Measurements from ENCODE around the gene FAM76A. TPM values are rescaled to one million over a fixed set of nuclear protein-coding genes. Genes with fewer than 3 reads are reported as not detected.

FAM76A gene
- polyA plus RNA-seq, 1 donor, result 20.4 TPM

DNA sequence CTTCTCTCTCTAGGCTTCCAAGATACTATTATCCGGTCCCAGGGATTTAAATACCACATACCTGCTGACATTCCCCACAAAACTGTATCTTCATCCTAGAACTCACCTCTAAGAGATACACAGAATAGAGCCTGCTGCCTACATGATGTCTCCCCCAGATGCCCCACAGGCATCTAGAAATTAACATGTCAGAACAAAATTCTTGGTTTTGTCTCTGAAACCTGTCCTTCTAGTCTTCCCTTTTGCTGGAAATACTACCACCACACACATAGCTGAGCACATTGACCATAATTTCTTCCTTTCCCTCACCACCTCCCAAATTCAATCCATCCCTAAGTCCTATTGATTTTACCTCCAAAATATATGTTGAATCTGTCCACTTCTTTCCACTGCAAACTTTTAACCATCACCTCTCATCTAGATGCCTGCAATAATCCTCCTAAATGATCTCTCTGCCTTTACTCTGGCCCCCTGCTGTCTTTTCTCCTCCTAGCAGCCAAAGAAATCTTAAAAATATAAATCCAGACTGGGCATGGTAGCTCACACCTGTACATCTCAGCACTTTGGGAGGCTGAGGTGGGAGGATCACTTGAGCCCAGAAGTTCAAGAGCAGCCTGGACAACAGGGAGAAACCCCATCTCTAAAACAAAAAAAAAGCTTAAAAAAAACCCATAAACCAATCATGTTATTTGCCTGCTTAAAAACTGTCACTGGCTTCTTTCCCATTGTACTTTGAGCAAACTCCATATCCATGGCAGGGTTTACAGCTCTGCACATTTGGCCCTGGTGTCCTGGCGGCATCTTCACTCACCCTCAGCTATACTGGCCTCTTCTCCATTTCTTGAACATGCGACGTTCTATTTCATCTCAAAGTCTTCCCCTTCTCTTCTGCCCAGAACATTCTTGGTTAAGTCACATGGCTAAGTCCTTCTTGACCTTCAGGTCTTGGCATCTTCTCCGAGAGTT is 6.2 kb upstream of the FAM76A start:
- no peak for DNase-seq

DNA sequence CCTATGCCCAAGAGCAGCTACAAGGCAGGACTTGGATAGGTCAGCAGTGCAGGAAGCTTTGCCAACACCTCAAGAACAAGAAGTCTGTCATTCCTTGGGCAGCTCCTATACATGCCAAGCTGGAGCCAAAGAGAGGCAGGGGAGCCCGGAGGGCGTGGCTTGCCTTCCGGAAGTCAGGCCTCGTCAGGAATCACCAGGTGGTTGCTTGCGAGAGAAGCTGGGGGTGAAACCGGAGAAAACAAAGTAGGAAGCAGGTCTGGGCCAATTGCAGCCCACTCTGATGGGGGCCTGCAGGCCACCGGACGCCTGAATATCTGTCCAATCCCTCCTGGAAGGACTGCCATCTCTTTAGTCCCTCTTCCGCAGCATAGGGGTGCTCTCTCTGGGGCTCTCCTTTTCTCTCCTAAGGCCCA is 794 bp upstream of the FAM76A start:
- DNase-seq, result no peak

DNA sequence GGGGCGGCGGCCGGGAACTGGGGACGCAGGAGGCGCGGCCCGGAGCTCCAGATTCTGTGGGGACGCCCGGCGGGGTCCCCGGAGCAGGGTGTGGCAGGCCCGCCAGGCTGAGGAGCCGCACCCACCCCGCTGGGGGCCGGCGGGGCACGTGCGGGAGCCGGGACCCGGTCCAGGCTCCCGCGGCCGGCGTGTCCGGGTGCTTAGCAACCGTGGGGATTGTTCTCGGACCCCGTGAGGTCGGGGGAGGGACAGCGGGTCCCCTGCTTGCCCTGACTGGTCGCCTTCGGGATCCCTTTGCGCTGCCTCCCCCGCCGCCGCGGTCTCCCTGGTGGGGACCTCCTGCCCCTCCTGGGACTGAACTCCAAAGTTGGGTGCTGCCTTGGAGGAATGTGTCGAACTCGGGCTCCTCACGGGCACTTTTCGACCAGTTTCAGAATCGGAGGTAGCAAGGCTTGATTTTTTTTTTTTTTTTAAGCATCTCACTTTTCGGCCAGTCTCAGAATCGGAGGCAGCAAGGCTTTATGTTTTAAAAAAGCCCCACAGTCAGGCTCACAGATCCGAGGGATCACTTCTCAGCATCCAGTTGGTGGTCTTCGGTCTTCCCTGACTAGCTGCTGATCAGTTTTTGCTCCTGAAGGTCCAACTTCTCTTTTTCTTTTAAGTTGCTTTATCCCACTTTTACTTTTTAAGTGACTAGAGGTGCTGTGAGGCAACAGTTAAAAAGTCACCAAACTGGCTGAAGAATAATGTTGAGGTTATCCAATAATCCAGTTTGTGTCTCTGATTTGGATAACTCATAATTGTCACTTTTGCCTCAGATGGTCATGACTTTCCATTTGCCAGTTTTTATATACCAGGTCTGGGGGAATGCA is 648 bp downstream of the FAM76A start:
- peak; percentile 52 for DNase-seq

DNA sequence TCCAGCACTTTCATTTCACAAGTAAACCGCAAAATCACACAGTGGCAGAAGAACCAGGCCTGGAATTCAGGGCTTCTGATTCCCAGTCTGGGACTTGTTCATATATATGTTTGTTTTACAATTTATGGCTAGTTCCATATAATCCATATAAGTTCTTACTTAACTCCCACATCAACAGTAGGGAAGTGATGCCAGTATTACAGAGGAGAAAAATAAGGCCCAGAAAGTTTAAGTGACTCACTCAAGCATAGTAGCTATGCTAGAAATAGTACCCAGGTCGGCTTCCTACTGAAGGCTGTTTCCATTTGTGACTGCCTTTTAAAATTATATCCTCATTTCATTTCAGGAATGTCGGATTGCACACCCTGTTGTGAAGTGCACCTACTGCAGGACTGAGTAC is 1.4 kb downstream of the FAM76A start:
- no peak for DNase-seq

DNA sequence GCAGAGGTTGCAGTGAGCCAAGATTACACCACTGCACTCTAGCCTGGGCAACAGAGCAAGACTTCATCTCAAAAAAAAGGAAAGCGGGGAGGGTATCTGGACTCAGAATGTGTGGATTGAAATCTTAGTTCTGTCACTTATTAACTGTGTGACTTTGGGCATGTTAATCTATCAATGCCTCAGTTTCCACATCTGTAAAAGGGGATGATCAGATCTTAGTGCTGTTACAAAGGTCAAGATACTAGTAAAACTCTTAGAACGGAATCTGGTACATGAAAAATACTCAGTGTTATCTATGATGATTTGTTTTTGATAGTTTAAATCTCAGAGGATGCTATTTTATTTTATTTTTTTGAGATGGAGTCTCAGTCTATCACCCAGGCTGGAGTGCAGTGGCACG is 10.5 kb downstream of the FAM76A start:
- no peak for DNase-seq

DNA sequence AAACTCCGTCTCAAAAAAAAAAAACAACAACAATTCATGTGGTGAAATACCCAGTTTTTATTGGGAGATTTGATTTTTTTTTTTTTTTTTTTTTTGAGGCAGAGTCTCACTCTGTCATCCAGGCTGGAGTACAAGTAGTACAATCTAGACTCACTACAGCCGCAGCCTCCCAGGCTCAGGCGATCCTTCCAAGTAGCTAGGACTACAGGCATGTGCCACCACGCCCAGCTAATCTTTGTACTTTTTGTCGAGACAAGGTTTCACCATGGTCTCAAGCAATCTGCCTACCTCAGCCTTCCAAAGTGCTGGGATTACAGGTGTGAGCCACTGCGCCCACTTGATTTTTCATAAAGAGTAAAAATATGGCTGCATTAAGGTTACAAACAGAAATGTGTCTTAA is 15.4 kb downstream of the FAM76A start:
- DNase-seq, result no peak

DNA sequence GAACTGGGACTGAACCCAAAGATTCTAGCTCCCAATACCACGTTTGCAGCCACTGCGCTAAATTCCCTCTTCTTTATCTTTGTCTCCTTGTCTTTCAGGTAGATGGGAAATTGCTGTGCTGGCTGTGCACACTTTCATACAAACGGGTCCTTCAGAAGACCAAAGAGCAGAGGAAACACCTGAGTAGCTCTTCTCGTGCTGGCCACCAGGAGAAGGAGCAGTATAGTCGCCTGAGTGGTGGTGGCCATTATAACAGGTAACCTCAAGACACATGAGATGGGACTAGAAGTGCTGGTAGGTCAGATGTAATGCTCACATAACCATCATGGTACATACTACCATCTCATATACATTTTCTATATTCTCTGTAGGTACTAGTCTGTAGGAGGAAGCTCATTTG is 18.8 kb downstream of the FAM76A start:
- DNase-seq, result no peak

DNA sequence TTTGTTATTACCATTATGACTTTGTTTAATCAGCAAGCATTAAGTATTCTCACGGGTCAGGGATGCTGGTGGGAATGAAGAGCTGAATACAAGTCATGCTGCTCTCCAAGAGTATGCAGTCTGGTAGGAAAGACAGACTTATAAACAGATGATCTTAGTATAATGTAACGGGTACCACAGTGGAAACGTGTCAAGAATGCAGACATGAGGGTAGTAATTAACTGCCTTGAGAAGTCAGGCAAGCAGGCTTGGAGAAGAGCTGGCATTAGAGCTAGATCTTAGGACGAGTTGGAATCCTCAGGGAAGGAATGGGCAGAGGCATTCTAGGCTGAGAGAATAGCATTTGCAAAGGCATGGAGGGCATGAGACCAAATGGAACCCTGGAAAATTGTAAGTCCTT is 19.7 kb downstream of the FAM76A start:
- no peak for DNase-seq

DNA sequence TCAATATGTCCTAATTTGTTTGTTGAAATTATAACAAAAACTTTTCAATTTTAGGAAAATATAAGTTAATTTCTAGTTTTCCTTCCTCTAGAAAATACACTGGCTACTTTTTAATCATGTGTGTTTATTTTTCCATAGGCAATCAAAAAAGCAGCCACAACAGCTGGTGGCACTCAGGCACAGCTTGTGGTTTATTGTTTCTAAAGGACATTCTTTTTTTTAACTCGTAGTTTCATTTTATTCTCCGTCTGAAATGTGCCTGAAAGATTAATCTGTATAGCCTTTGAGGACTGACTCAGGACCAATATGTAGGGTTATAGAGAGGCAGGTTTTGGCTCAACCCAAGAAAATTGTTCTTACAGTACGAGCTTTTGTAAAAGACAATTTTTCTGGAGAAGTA is 26.6 kb downstream of the FAM76A start:
- DNase-seq, result no peak

DNA sequence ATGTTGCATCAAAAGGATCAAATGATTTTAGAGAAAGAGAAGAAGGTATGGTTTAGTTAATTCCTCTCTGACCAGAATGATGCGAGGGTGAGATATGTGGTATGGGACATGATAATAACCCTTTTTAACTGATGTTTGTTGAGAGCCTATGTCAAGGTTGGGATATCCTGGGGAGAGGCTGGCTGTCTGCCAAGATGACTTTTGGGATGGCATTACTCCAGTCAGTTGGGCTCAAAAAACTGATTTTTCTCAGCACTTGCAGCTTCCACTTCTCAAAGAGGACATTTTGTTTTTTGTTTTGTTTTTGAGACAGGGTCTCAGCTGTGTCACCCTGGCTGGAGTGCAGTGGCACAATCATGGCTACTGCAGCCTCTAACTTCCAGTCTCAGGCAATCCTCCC is 29.5 kb downstream of the FAM76A start:
- no peak for DNase-seq

DNA sequence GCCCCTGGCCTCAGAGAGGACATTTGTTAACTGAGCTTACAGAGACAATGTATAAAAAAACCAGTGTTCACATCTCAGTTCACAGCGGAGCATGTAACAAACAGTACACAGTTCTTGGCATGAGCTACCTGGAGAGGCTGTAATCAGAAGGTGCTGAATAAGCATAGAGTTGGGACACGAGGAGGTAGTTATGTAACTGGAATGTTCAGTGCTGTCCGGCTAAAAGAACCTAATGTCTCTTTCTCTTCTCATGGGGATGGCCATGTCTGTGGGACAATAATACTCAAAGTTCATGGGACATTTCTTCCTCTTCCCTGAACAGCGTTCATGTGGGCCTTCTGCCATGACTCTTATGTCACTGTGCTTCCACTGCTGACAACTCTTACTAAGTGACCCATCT is 30.1 kb downstream of the FAM76A start:
- DNase-seq, result no peak

DNA sequence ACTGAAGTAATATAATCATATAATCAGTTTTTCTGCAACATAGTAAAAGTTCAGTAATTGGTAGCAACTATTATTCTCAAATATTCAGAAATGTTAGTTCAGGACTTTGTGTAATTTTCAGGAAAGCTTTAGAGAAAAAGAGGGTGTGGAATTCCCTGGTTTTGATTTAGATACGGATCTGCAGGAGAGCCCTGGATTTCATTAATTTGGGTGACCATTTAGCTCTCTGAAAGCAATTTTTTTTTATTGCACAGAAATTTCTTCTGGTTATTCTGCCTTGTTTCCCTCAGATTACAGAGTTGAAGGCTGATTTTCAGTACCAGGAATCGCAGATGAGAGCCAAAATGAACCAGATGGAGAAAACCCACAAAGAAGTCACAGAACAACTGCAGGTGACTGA is 33.5 kb downstream of the FAM76A start:
- no peak for DNase-seq

DNA sequence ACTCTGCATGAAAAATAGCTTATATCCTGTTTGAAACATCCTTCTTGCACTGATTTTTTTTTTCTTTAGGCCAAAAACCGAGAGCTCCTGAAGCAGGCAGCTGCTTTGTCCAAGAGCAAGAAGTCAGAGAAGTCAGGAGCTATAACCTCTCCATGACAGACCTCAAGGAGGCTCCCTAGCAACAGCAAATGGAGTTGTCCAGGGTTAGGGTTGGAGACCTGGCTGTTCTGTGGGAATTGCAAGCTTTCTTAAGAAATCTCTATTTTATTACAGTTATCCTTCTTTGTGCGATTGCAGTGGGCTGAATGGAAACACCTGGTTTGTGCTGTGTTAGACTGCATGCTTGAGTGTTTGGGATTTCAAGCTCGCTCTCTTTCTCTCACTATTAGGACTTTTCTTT is 34.7 kb downstream of the FAM76A start:
- no peak for DNase-seq

DNA sequence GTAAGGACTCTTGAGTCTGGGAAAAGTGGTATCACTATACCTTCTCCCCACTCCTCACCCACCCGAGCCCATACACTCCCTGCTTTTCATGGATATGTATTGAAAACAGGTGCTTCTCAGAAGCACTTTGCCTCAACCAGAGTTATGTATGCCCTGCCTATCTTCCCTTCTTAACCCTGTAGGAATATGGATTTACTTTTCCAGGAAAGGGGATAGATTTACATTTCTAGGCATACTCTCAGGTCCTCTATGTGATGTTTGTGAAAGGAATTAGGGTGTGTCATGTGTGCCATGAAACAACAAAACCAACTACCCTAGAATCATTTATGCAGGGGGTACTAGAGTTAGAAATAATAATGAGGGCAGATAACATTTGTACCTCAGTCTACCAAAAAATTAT is 36.3 kb downstream of the FAM76A start:
- no peak for DNase-seq

DNA sequence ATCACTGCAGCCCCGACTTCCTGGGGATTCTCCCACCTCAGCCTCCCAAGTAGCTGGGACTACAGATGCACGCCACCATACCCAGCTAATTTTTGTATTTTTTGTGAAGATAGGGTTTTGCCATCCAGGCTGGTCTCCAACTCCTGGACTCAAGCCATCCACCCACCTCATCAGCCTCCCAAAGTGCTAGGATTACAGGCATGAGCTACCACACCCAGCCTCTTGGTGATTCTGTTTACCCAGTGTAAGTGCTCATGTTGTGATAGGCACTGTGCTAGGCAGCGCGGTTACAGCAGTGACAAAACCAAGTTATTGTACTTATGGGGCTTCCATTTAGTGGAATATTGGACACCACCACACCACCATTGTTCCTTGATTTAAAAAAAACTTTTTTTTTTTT is 37.6 kb downstream of the FAM76A start:
- DNase-seq, result no peak

DNA sequence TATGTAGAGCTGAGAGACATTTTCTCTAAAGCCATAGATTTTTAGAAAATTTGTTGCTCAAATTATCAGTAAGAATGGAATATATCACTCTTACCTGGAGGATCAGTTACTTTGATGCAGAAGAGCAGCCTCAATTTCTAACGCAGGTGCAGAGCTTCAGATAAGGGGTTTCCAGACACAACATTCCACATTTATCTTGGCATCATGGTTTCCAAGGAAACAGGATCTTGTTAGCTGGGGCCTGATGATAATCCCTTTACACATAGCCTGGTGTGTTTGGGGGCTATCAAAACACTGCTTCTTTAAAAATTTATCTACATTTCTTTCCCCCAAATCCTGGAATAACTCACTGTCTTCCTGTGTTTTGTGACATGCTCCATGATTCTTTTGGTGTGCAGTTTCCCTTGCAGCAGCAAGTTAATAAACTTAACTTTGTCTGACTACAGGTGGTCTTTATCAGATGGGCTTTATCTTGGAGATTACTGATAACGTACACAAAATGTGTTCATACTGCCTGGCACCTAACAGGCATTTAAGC is 44.6 kb downstream of the FAM76A start:
- no peak for DNase-seq

DNA sequence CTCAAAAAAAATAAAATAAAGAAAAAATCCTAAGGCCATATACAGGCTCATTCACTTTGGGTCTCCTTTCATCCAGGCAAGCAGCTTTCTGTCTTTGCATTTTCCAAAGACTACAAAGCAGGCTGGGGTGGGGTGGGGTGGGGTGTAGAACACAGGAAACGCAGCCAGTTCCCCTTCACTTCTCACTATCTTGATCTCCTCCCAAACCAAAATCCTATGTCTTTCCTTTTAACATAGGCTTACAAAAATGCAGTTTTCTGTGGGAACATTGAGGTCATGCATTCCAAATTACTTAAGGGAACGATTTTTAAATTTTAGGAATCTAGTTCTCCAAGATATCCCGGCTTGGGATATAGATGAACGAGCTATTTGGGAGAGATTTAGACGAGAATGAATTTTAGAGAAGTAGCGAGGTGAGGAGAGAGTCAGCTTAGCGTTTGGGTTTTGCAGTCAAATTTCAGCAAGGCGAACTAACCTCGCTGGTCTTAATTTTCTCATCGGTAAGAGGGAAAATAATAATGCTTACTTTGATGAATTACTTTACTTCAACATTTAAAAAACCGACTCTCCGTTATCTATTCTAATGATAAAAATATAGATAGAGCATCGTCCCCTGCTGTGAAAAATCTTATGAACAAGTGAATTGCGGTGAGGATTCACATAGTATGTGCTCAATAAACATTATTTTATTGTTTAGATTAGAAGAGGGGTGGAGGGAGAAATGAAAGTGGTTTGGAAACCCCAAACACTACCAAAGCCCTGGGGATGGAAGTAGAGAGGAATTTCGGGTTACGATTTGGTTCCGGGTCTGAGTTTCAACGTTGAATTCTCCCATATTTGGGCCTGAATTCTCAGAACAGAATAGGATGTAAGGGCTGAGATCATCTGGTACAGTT is 46.5 kb downstream of the FAM76A start:
- no peak for DNase-seq

DNA sequence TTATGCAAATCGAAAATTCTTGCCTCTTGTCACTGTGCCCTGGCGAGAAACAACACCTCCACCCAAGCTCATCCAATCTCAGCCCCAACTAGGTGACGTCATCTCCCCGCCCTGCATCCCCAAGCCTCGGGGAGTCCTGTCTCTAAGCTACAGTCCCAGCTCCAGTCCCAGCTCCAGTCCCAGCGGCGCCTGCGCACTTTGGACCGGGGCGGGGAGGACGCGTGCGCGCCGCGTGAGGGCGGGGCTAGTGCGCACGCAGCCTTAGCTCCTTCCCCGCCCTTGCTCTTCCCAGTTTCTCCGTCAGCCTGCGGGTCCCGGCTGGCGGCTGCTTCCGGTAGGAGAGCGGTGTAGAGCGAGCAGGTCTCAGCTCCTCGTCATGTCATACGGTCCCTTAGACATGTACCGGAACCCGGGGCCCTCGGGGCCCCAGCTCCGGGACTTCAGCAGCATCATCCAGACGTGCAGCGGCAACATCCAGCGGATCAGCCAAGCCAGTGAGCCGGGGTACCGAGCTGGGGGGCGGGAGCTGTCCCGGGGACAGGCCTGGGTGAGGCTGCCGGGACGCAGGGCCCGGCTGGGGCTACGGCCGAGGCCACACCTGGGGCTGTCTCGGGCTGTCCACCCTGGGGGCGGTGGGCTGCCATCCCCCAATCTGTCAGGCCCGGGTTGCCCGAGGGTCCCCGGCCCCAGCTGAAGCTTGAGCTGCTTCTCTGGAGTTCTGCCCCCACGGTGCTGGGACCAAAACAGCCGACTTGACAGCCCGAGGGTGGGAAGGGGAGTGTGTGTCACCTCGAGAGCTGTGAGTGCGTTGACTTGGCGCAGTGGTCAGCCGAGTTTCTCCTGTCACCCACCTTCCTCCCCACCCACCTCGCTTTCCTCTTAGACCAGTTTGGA is 47.4 kb downstream of the FAM76A start, which contains the start of gene STX12:
Gene STX12 (plus strand): TSS at position 288 of the 894 bp plus-strand sequence. CDS start 89 bp downstream, at position 377.
- DNase-seq, result peak; percentile 99

DNA sequence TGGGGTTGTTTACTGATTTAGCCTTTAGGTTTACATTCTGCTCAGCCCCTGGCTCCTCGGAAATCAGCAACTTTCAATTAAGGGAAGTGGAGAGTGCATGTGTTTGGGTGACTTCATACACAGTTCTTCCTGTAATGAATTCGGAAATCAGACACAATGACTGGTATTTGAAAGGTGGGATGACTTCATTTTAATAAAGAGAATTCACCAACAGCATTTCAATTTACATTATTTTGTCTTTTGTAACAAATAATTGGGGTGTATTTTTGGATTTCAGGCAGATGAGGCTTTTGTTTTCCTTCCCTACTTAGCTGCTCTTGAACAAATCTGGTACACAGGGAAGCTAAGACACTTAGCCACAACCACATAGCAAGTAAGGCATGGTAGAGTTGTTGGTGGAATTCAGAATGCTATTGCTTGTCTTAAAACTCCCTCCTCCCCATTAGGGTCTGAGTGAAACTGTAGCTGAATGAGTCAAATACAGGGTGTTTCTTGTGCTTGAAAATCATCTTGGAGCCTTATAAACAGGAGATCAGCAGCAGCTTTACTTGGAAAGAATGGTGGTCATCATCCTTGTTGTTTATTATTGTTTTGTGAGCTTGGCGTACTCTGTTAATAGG is 48.2 kb downstream of the FAM76A start:
- no peak for DNase-seq

DNA sequence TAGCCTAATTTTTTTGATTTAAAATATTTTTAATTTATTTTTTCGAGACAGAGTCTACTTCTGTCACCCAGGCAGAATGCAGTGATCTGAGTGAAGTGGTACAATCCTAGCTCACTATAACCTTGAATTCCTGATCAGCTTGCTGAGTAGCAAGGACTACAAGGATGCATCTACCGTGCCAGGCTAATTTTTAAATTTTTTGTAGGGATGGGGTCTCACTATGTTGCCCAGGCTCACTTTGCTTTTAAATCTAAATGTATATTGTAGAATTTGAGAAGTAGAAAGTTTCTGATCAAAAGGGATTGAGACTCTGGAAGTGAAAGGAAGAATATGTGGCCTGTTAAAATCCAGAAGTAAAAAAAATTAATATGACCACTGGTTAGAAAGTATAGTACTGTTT is 48.9 kb downstream of the FAM76A start:
- no peak for DNase-seq

All from left kidney (tissue), 2 donors.